ENCODE data around the gene DNAH11. TPM values are rescaled to one million over a fixed set of nuclear protein-coding genes. Genes with fewer than 3 reads are reported as not detected.

Gene DNAH11, protein sequence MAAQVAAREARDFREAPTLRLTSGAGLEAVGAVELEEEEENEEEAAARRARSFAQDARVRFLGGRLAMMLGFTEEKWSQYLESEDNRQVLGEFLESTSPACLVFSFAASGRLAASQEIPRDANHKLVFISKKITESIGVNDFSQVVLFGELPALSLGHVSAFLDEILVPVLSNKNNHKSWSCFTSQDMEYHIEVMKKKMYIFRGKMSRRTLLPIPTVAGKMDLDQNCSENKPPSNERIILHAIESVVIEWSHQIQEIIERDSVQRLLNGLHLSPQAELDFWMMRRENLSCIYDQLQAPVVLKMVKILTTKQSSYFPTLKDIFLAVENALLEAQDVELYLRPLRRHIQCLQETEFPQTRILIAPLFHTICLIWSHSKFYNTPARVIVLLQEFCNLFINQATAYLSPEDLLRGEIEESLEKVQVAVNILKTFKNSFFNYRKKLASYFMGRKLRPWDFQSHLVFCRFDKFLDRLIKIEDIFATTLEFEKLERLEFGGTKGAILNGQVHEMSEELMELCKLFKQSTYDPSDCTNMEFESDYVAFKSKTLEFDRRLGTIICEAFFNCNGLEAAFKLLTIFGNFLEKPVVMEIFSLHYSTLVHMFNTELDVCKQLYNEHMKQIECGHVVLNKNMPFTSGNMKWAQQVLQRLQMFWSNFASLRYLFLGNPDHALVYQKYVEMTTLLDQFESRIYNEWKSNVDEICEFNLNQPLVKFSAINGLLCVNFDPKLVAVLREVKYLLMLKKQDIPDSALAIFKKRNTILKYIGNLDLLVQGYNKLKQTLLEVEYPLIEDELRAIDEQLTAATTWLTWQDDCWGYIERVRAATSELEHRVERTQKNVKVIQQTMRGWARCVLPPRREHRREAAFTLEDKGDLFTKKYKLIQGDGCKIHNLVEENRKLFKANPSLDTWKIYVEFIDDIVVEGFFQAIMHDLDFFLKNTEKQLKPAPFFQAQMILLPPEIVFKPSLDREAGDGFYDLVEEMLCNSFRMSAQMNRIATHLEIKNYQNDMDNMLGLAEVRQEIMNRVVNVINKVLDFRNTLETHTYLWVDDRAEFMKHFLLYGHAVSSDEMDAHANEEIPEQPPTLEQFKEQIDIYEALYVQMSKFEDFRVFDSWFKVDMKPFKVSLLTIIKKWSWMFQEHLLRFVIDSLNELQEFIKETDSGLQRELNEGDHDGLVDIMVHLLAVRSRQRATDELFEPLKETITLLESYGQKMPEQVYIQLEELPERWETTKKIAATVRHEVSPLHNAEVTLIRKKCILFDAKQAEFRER (N-terminal part only)
- 4.9 and 6.1 TPM in 2 replicates for total RNA-seq (2021; fragmentation: NEBNext Ultra II Directional; extraction: Animal tissue kit (Norgen Biotek cat#: 25700))
- 1.5 and 1.8 TPM in 2 replicates for polyA plus RNA-seq (2011; rRNA removed)
- polyA plus RNA-seq (2011; cell fraction: cytosol; rRNA removed), result 2.7 TPM
- 5.0 TPM for polyA plus RNA-seq (2011; cell fraction: nucleus; rRNA removed)
- 1.7 to 4.3 TPM (median 2.6 TPM) in 4 replicates for polyA plus RNA-seq (2012, experiment 1 of 2)
- 0.16 TPM for polyA plus RNA-seq (2012, experiment 2 of 2)
- 3.1 TPM for polyA plus RNA-seq (2013, experiment 1 of 2)
- polyA plus RNA-seq (2013, experiment 2 of 2), result 3.0 TPM
- polyA minus RNA-seq (2011; rRNA and poly(A)+ RNA removed), result 6.2 and 7.5 TPM in 2 replicates
- 3.4 TPM for polyA minus RNA-seq (2011; cell fraction: cytosol; rRNA and poly(A)+ RNA removed)
- 33.2 TPM for polyA minus RNA-seq (2011; cell fraction: nucleus; rRNA and poly(A)+ RNA removed)
- long read RNA-seq, experiment 1, partial matches to known transcripts, result 4 of 7 reads
- long read RNA-seq, experiment 1, other reads (novel, unspliced or antisense), result 3 of 7 reads
- long read RNA-seq, experiment 2, partial matches to known transcripts, result 4 of 5 reads
- long read RNA-seq, experiment 2, other reads (novel, unspliced or antisense), result 1 of 5 reads

- Histone ChIP-seq H4K20me1 (replicated peaks in 1 of 2; ENCODE audit: control insufficient read depth in 1 of 2, insufficient read depth in 2 of 2, low read length in 2 of 2) (no peaks in the 10 kb centered on the region), H2AFZ (ENCODE audit: low read length) (peak within 1 kb of the TSS; percentile 56), H3K27ac (ENCODE audit: low read depth, low read length) (no peak within 1 kb of the TSS), H2BK120ac (replicated peaks; ENCODE audit: low read depth, low read length) (peak within 1 kb of the TSS; percentile 69), H2BK15ac (ENCODE audit: low read length) (peak within 1 kb of the TSS; percentile 54; the same call in 1 of the 2 replicates), H4K8ac (ENCODE audit: extremely low read depth, insufficient read depth, low read length) (peak within 1 kb of the TSS; percentile 66), H3K4me1 (replicated peaks in 1 of 4; ENCODE audit: control insufficient read depth in 3 of 4, insufficient read depth in 4 of 4, low read length in 3 of 4) (peaks cover 0 to 13% (median 9%) of the 10 kb centered on the region in 4 experiments; a peak in 5 of 7 replicates), H3K4ac (replicated peaks; ENCODE audit: insufficient read length, low read depth, low read length) (no peak within 1 kb of the TSS), H3K79me1 (ENCODE audit: low read depth, low read length) (no peaks in the 10 kb centered on the region), H2BK20ac (ENCODE audit: low read length) (no peak within 1 kb of the TSS), H3K27me3 (replicated peaks in 1 of 4; ENCODE audit: control insufficient read depth in 3 of 4, extremely low read depth in 1 of 4, insufficient read depth in 3 of 4, low read length in 3 of 4) (peaks cover 0 to 18% (median 7%) of the 10 kb centered on the region in 4 experiments; a peak in 6 of 7 replicates), H2BK12ac (ENCODE audit: low read depth, low read length) (peak within 1 kb of the TSS; percentile 11; the same call in 1 of the 2 replicates), H3K9ac (replicated peaks in 1 of 4; ENCODE audit: extremely low read depth in 1 of 4, low read depth in 3 of 4, low read length in 3 of 4) (peak within 1 kb of the TSS in 3 of 4 experiments; percentile 16 to 60 (median 18); a peak in 4 of 7 replicates), H3K4me2 (ENCODE audit: insufficient read depth in 1 of 2, low read depth in 2 of 2, low read length in 2 of 2) (peak within 1 kb of the TSS; percentile 82 to 92), H2BK5ac (ENCODE audit: low read depth, low read length) (no peak within 1 kb of the TSS), H3K79me2 (ENCODE audit: control insufficient read depth in 1 of 2, insufficient read depth in 2 of 2, low read length in 2 of 2) (no peaks in the 10 kb centered on the region), H3K23me2 (ENCODE audit: low read depth, low read length) (peaks cover 13% of the 10 kb centered on the region; the same call in 1 of the 2 replicates), H3K9me3 (ENCODE audit: insufficient read depth in 2 of 2, low read depth in 1 of 2, low read length in 1 of 2) (no peaks in the 10 kb centered on the region), H2AK5ac (ENCODE audit: low read depth, low read length) (no peak within 1 kb of the TSS), H4K5ac (ENCODE audit: insufficient read length, low read depth, low read length) (peak within 1 kb of the TSS; percentile 45), H3K36me3 (ENCODE audit: control insufficient read depth in 2 of 4, insufficient read depth in 4 of 4, low read length in 3 of 4) (peaks cover 0 to 5% (median 0%) of the 10 kb centered on the region in 4 experiments; a peak in 2 of 8 replicates), H4K91ac (replicated peaks; ENCODE audit: insufficient read length, low read length) (no peak within 1 kb of the TSS), H3K23ac (ENCODE audit: insufficient read length) (no peak within 1 kb of the TSS), H3K18ac (ENCODE audit: extremely low read depth, low read length) (peak within 1 kb of the TSS; percentile 84), H3K14ac (ENCODE audit: insufficient read length) (no peak within 1 kb of the TSS), H3K4me3 (ENCODE audit: extremely low read depth in 1 of 4, insufficient read depth in 2 of 4, low read depth in 3 of 4, low read length in 4 of 4) (peak within 1 kb of the TSS; percentile 47 to 66 (median 60)), H3K56ac (replicated peaks; ENCODE audit: insufficient read length, low read depth, low read length) (peak within 1 kb of the TSS; percentile 19)
- WGBS, 2 experiments (ENCODE audit: extremely low coverage in 1 of 2, insufficient coverage in 1 of 2, insufficient read length in 1 of 2, insufficient replicate concordance in 2 of 2, low coverage in 1 of 2, low lambda C conversion rate in 2 of 2, missing lambda C conversion rate in 1 of 2), result 1% methylated on average over 50 of the region's 66 CpGs; no CpG with 5 or more reads in 1 of the 2 experiments
- POLR2A ChIA-PET (ENCODE audit: partially characterized antibody), result interaction anchor here (0.9 to 1.7 kb wide), 3 partner anchors 9 to 115 kb away, joined by 3 to 6 read pairs (median 3); partner anchors contain the start of gene SP4
- no peak for FAIRE-seq
- CTCF ChIA-PET (ENCODE audit: partially characterized antibody), result interaction anchor here (1.2 to 1.5 kb wide), 2 partner anchors 43 to 225 kb away, joined by 4 to 5 read pairs; no protein-coding TSS in a partner anchor
- peak; percentile 33 to 88 for DNase-seq (ENCODE audit: low read depth in 1 of 2, low spot score in 2 of 2)
- TF ChIP-seq POLR2AphosphoS5 (IDR thresholded peaks at IDR 0.05; ENCODE audit: low read depth, low read length) (peak; percentile 33; the same call in 1 of the 2 replicates), CHD1 (IDR thresholded peaks at IDR 0.05; ENCODE audit: low read depth, low read length) (no peak)
These were observed at the start of gene DNAH11 for GRCh38 chr7:21542891-21543527. TSS of gene DNAH11 (plus strand) at chr7:21543039. CDS start at chr7:21543246, 207 bp downstream.
